NOMO-1 (cell line): ENCODE data around the gene QKI.

Source experiments
- DNase-seq, 2 experiments: peaks; one replicate each; lab custom pipeline; 2025; ENCODE audit not compliant: unreplicated experiment in 2 of 2; lab: John Stamatoyannopoulos, UW

The QKI gene

GRCh38 chr6:163526346-163526745 is 111.8 kb downstream of the QKI start:
- DNase-seq = no peak

GRCh38 chr6:163527291-163527690 is 112.8 kb downstream of the QKI start:
- DNase-seq = no peak

GRCh38 chr6:163529605-163530004 is 115.1 kb downstream of the QKI start:
- no peak for DNase-seq

- no peak for DNase-seq
Observed at GRCh38 chr6:163530406-163530805, 115.9 kb downstream of the QKI start.

- no peak for DNase-seq
Observed at GRCh38 chr6:163531122-163531521, 116.6 kb downstream of the QKI start.

- DNase-seq = no peak
Observed at GRCh38 chr6:163532526-163533078, 118.1 kb downstream of the QKI start.

GRCh38 chr6:163533443-163533842 is 118.9 kb downstream of the QKI start:
- DNase-seq = peak; percentile 25 to 50

- DNase-seq = no peak
Observed at GRCh38 chr6:163536770-163537169, 122.3 kb downstream of the QKI start.

- DNase-seq = no peak
Observed at GRCh38 chr6:163538331-163538730, 123.8 kb downstream of the QKI start.

- DNase-seq = no peak
Observed at GRCh38 chr6:163539101-163539762, 124.7 kb downstream of the QKI start.

- DNase-seq = no peak
Observed at GRCh38 chr6:163543321-163543720, 128.8 kb downstream of the QKI start.

- no peak for DNase-seq
Observed at GRCh38 chr6:163545370-163545769, 130.9 kb downstream of the QKI start.

- no peak for DNase-seq
Observed at GRCh38 chr6:163547287-163547686, 132.8 kb downstream of the QKI start.

GRCh38 chr6:163548624-163549023 is 134.1 kb downstream of the QKI start:
- DNase-seq = no peak

- DNase-seq = no peak
Observed at GRCh38 chr6:163554032-163554431, 139.5 kb downstream of the QKI start.

GRCh38 chr6:163554663-163555062 is 140.1 kb downstream of the QKI start:
- peak in 1 of 2 experiments; percentile 31 for DNase-seq

GRCh38 chr6:163559661-163560060 is 145.1 kb downstream of the QKI start:
- no peak for DNase-seq

- DNase-seq = no peak
Observed at GRCh38 chr6:163563318-163563717, 148.8 kb downstream of the QKI start.

- no peak for DNase-seq
Observed at GRCh38 chr6:163564534-163564933, 150.0 kb downstream of the QKI start.

- no peak for DNase-seq
Observed at GRCh38 chr6:163565140-163565539, 150.6 kb downstream of the QKI start.

- no peak for DNase-seq
Observed at GRCh38 chr6:163566056-163566455, 151.5 kb downstream of the QKI start.

- no peak for DNase-seq
Observed at GRCh38 chr6:163568275-163568674, 153.8 kb downstream of the QKI start.
